HepG2 (cell line): ENCODE measurements around the gene GPR152. TPM values are rescaled to one million over a fixed set of nuclear protein-coding genes. Genes with fewer than 3 reads are reported as not detected.

Experiments used
- ATAC-seq: fragments of 200-7000 bp; cut with Tn5 transposase; 3 replicates; pipeline ENCODE4 v1.9.1; 2020; ENCODE audit warnings: mild to moderate bottlenecking, moderate library complexity
- BruUV-seq: library from RNA; stranded (reverse); fragments of 400-500 nt; replicated peaks from 2 replicates; lab custom pipeline; 2021; lab: Mats Ljungman, UMichigan
- CTCF ChIA-PET: fragments of 300-600 bp; formaldehyde crosslinking; extraction: SDS; loops from one replicate; lab custom pipeline; 2021; ENCODE audit warnings: low total read pairs, inconsistent platforms, low intra/inter-chr PET ratio; lab: Yijun Ruan, JAX
- POLR2A ChIA-PET: fragments of 350-600 bp; sonication (Branson Sonifier 250); formaldehyde crosslinking; loops from one replicate; lab custom pipeline; 2020; ENCODE audit warnings: antibody characterized with exemption, inconsistent platforms; lab: Yijun Ruan, JAX
- DNase-seq: peaks from one replicate; pipeline ENCODE4 v3.0.0-alpha.2; 2015; ENCODE audit warnings: low spot score
- FAIRE-seq: peaks from 3 replicates; lab custom pipeline; 2011; peaks lifted over from hg19 to GRCh38; lab: Jason Lieb, UNC
- H2AFZ ChIP-seq: one replicate; pipeline ENCODE4 v1.6.1; 2011; ENCODE audit warnings: low read length, inconsistent platforms
- H3K27ac ChIP-seq: fragments of 300-600 bp; 3 replicates; pipeline ENCODE4 v1.8.0; 2011; ENCODE audit warnings: mixed run types, mild to moderate bottlenecking, mixed read lengths, low read length, inconsistent platforms; ENCODE audit not compliant: insufficient read depth; ENCODE audit errors: extremely low read length
- H3K27me3 ChIP-seq, 2 experiments: fragments of 200-600 bp in 1 of 2; 2 replicates in 1 of 2; 3 replicates in 1 of 2; pipeline versions ENCODE4 v1.6.0 to v1.8.0; 2011; ENCODE audit warnings: low read length in 2 of 2, mild to moderate bottlenecking in 2 of 2, moderate library complexity in 2 of 2, inconsistent platforms in 1 of 2; ENCODE audit not compliant: insufficient read depth in 2 of 2, control insufficient read depth in 1 of 2
- H3K36me3 ChIP-seq, 2 experiments: fragments of 200-600 bp in 1 of 2; replicated peaks in 1 of 2; 2 replicates in 1 of 2; 3 replicates in 1 of 2; pipeline versions ENCODE4 v1.5.1 to v1.8.0; 2011; ENCODE audit warnings: low read length in 2 of 2, inconsistent platforms in 1 of 2; ENCODE audit not compliant: insufficient read depth in 2 of 2, control insufficient read depth in 1 of 2
- H3K4me1 ChIP-seq: 2 replicates; pipeline ENCODE4 v1.5.1; 2012; ENCODE audit warnings: low read length, inconsistent platforms; ENCODE audit not compliant: insufficient read depth
- H3K4me2 ChIP-seq: 2 replicates; pipeline ENCODE4 v1.6.0; 2011; ENCODE audit warnings: low read depth, low read length, inconsistent platforms
- H3K4me3 ChIP-seq, 3 experiments: fragments of 200-600 bp in 1 of 3; sonication (generic), shearing (Covaris generic) in 1 of 3; replicated peaks in 1 of 3; 2 replicates each; pipeline ENCODE4 v1.5.1; 2011 to 2016; ENCODE audit warnings: low read length in 3 of 3, inconsistent platforms in 2 of 3, low read depth in 2 of 3, mild to moderate bottlenecking in 2 of 3, control low read depth in 1 of 3, mixed read lengths in 1 of 3; ENCODE audit not compliant: insufficient read depth in 1 of 3
- H3K79me2 ChIP-seq: one replicate; pipeline ENCODE4 v1.6.1; 2011; ENCODE audit warnings: low read length, inconsistent platforms; ENCODE audit not compliant: insufficient read depth
- H3K9ac ChIP-seq: 2 replicates; pipeline ENCODE4 v1.6.0; 2011; ENCODE audit warnings: mild to moderate bottlenecking, low read depth, low read length, inconsistent platforms; ENCODE audit not compliant: insufficient read depth
- H3K9me3 ChIP-seq: 2 replicates; pipeline ENCODE4 v1.5.1; 2012; ENCODE audit warnings: mild to moderate bottlenecking, low read length
- H4K20me1 ChIP-seq: 2 replicates; pipeline ENCODE4 v1.6.0; 2011; ENCODE audit warnings: inconsistent platforms, mild to moderate bottlenecking, low read length, moderate library complexity; ENCODE audit not compliant: insufficient read depth
- EED ChIP-seq: sonication (generic); formaldehyde crosslinking; IDR thresholded peaks from 2 replicates; pipeline ENCODE4 v1.5.0; 2020; ENCODE audit warnings: mild to moderate bottlenecking, missing genetic modification reagents
- ISL2 ChIP-seq: sonication (generic); formaldehyde crosslinking; IDR thresholded peaks from 2 replicates; pipeline ENCODE4 v1.5.0; 2020; ENCODE audit warnings: missing genetic modification reagents
- ZBTB42 ChIP-seq: sonication (generic); formaldehyde crosslinking; IDR thresholded peaks from 2 replicates; pipeline ENCODE4 v1.5.0; 2020; ENCODE audit warnings: mild to moderate bottlenecking, missing genetic modification reagents
- ZBTB7A ChIP-seq: sonication (generic); formaldehyde crosslinking; IDR thresholded peaks from 2 replicates; pipeline ENCODE4 v1.8.0; 2022; ENCODE audit warnings: mild to moderate bottlenecking, missing genetic modification reagents
- ZNF160 ChIP-seq: sonication (generic); formaldehyde crosslinking; IDR thresholded peaks from 2 replicates; pipeline ENCODE4 v1.8.0; 2022; ENCODE audit warnings: mild to moderate bottlenecking, inconsistent platforms, missing genetic modification reagents
- ZNF547 ChIP-seq: sonication (generic); formaldehyde crosslinking; IDR thresholded peaks from 2 replicates; pipeline ENCODE4 v1.5.1; 2020; ENCODE audit warnings: mild to moderate bottlenecking, missing genetic modification reagents
- ZNF557 ChIP-seq: sonication (generic); formaldehyde crosslinking; IDR thresholded peaks from 2 replicates; pipeline ENCODE4 v1.4.0; 2020; ENCODE audit warnings: missing genetic modification reagents
- ZNF761 ChIP-seq: sonication (generic); formaldehyde crosslinking; conservative IDR thresholded peaks from 2 replicates; pipeline ENCODE4 v1.4.0; 2020; ENCODE audit warnings: mild to moderate bottlenecking, missing genetic modification reagents
- WGBS: methylation state at CpG from one replicate; pipeline ENCODE4 v1.1.6; 2017; ENCODE audit warnings: low lambda C conversion rate; 5-methylcytosine and 5-hydroxymethylcytosine counted together
- in situ Hi-C: cut with HindIII; loops from 2 replicates; pipeline ENCODE4 v1.10.0; 2017; ENCODE audit warnings: low pct_unique_long_range_greater_than_20kb; ENCODE audit not compliant: extremely low pct_ligation_motif_present
- intact Hi-C: fragments of 100-400 bp; cut with micrococcal nuclease; formaldehyde crosslinking; loops from one replicate; pipeline ENCODE4 v1.10.0; 2022; ENCODE audit not compliant: unreplicated experiment
- polyA plus RNA-seq, 8 experiments: library from polyadenylated mRNA; depleted of rRNA in 3 of 8; stranded (reverse) in 7 of 8; unstranded in 1 of 8; fragments of >200 nt; fragmentation: Illumina TruSeq in 4 of 8; extraction: Trizol in 4 of 8; gene quantifications; 2 replicates each; pipeline versions ENCODE4 v1.2.1 to v1.2.3, GENCODE V29; 2011 to 2016; ENCODE audit warnings: low read depth in 4 of 8, missing spikeins in 1 of 8, mixed read lengths in 1 of 8; ENCODE audit not compliant: insufficient read depth in 1 of 8
- total RNA-seq, 5 experiments: library from RNA; depleted of rRNA; stranded (reverse); fragments of >200 nt; fragmentation: Illumina TruSeq; extraction: Trizol; gene quantifications; 2 replicates each; pipeline ENCODE4 v1.2.3, GENCODE V29; 2016; ENCODE audit warnings: low read depth in 1 of 5
- TF ChIP-seq, protein P1 (sequence below): sonication (generic); formaldehyde crosslinking; IDR thresholded peaks from 2 replicates; pipeline ENCODE4 v1.9.0; 2021; ENCODE audit warnings: missing genetic modification reagents, borderline replicate concordance
- TF ChIP-seq, protein P2 (sequence below): sonication (generic); formaldehyde crosslinking; IDR thresholded peaks from 2 replicates; pipeline ENCODE4 v1.5.0; 2020; ENCODE audit warnings: mild to moderate bottlenecking, missing genetic modification reagents, borderline replicate concordance
- TF ChIP-seq, protein P3 (sequence below): sonication (generic); formaldehyde crosslinking; IDR thresholded peaks from 2 replicates; pipeline ENCODE4 v1.5.1; 2020; ENCODE audit warnings: mild to moderate bottlenecking, missing genetic modification reagents, borderline replicate concordance

GPR152 gene
- total and polyA plus RNA-seq, 2 of the 13 experiments (the other 11 are each of a cell fraction or from before 2014, with no cell fraction given): not detected

DNA sequence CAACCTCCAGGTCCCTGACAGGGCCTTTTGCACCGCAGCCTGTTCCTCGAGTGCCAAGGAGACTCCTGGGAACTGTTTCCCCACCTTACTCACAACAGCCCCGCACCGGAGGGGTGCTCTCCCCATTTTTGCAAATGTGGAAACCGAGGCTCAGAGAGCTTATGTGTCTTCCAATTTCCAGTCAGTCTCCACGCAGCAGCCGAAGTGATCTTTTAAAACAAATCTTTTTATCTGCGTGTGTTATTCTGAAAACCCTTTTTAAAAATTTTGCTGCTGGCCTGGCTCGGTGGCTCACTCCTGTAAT is 16.9 kb upstream of the GPR152 start:
- Histone ChIP-seq H3K27me3 (no peaks in the 10 kb centered on the region), H3K36me3 (no peaks in the 10 kb centered on the region), H4K20me1 (no peaks in the 10 kb centered on the region), H3K9me3 (no peaks in the 10 kb centered on the region), H3K4me3 (peak overlapping the region; percentile 53 to 87 (median 73); a peak in 5 of 6 replicates), H3K79me2 (no peaks in the 10 kb centered on the region), H3K4me1 (peaks cover 69% of the 10 kb centered on the region), H3K27ac (peak overlapping the region; percentile 47), H2AFZ (no peak overlapping the region), H3K9ac (peak overlapping the region; percentile 73), H3K4me2 (peak overlapping the region; percentile 95)
- intact Hi-C loops (no loop called here), in situ Hi-C loops (loop anchor here (5.0 kb wide), 1 partner anchor 67 kb away; the partner anchor contains the start of genes PPP1CA and TBC1D10C)
- POLR2A ChIA-PET: interaction anchor here (1.1 to 1.5 kb wide), 2 partner anchors 10 to 68 kb away, joined by 3 to 5 read pairs; no protein-coding TSS in a partner anchor
- no TSS peak for BruUV-seq
- CTCF ChIA-PET: no interaction called here
- 25% methylated on average over 7 of the region's 9 CpGs for whole genome bisulfite sequencing
- DNase-seq: no peak
- FAIRE-seq: no peak
- no peak for ATAC-seq
- TF ChIP-seq, protein P1, sequence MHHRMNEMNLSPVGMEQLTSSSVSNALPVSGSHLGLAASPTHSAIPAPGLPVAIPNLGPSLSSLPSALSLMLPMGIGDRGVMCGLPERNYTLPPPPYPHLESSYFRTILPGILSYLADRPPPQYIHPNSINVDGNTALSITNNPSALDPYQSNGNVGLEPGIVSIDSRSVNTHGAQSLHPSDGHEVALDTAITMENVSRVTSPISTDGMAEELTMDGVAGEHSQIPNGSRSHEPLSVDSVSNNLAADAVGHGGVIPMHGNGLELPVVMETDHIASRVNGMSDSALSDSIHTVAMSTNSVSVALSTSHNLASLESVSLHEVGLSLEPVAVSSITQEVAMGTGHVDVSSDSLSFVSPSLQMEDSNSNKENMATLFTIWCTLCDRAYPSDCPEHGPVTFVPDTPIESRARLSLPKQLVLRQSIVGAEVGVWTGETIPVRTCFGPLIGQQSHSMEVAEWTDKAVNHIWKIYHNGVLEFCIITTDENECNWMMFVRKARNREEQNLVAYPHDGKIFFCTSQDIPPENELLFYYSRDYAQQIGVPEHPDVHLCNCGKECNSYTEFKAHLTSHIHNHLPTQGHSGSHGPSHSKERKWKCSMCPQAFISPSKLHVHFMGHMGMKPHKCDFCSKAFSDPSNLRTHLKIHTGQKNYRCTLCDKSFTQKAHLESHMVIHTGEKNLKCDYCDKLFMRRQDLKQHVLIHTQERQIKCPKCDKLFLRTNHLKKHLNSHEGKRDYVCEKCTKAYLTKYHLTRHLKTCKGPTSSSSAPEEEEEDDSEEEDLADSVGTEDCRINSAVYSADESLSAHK (CRISPR knock-in tag): no peak
- no peak for TF ChIP-seq ISL2 (CRISPR knock-in tag)
- TF ChIP-seq EED (CRISPR knock-in tag): 0 out of 2 replicates have a peak, but pooled peaks have one; percentile 40
- 0 out of 2 replicates have a peak, but pooled peaks have one; percentile 25 for TF ChIP-seq ZNF160
- 0 out of 2 replicates have a peak, but pooled peaks have one; percentile 64 for TF ChIP-seq ZBTB42
- TF ChIP-seq, protein P2, sequence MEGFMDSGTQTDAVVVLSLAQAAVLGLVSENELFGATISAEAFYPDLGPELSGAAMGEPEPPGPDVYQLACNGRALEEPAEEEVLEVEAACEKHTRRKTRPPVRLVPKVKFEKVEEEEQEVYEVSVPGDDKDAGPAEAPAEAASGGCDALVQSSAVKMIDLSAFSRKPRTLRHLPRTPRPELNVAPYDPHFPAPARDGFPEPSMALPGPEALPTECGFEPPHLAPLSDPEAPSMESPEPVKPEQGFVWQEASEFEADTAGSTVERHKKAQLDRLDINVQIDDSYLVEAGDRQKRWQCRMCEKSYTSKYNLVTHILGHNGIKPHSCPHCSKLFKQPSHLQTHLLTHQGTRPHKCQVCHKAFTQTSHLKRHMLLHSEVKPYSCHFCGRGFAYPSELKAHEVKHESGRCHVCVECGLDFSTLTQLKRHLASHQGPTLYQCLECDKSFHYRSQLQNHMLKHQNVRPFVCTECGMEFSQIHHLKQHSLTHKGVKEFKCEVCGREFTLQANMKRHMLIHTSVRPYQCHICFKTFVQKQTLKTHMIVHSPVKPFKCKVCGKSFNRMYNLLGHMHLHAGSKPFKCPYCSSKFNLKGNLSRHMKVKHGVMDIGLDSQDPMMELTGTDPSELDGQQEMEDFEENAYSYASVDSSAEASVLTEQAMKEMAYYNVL (CRISPR knock-in tag): peak; percentile 3; the same call in 1 of the 2 replicates
- TF ChIP-seq, protein P3, sequence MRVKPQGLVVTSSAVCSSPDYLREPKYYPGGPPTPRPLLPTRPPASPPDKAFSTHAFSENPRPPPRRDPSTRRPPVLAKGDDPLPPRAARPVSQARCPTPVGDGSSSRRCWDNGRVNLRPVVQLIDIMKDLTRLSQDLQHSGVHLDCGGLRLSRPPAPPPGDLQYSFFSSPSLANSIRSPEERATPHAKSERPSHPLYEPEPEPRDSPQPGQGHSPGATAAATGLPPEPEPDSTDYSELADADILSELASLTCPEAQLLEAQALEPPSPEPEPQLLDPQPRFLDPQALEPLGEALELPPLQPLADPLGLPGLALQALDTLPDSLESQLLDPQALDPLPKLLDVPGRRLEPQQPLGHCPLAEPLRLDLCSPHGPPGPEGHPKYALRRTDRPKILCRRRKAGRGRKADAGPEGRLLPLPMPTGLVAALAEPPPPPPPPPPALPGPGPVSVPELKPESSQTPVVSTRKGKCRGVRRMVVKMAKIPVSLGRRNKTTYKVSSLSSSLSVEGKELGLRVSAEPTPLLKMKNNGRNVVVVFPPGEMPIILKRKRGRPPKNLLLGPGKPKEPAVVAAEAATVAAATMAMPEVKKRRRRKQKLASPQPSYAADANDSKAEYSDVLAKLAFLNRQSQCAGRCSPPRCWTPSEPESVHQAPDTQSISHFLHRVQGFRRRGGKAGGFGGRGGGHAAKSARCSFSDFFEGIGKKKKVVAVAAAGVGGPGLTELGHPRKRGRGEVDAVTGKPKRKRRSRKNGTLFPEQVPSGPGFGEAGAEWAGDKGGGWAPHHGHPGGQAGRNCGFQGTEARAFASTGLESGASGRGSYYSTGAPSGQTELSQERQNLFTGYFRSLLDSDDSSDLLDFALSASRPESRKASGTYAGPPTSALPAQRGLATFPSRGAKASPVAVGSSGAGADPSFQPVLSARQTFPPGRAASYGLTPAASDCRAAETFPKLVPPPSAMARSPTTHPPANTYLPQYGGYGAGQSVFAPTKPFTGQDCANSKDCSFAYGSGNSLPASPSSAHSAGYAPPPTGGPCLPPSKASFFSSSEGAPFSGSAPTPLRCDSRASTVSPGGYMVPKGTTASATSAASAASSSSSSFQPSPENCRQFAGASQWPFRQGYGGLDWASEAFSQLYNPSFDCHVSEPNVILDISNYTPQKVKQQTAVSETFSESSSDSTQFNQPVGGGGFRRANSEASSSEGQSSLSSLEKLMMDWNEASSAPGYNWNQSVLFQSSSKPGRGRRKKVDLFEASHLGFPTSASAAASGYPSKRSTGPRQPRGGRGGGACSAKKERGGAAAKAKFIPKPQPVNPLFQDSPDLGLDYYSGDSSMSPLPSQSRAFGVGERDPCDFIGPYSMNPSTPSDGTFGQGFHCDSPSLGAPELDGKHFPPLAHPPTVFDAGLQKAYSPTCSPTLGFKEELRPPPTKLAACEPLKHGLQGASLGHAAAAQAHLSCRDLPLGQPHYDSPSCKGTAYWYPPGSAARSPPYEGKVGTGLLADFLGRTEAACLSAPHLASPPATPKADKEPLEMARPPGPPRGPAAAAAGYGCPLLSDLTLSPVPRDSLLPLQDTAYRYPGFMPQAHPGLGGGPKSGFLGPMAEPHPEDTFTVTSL (CRISPR knock-in tag): no peak; the same call in 1 of the 2 replicates
- TF ChIP-seq ZNF557 (CRISPR knock-in tag): 0 out of 2 replicates have a peak, but pooled peaks have one; percentile 8
- no peak for TF ChIP-seq ZNF547 (CRISPR knock-in tag)
- TF ChIP-seq ZBTB7A: 0 out of 2 replicates have a peak, but pooled peaks have one; percentile 2
- TF ChIP-seq ZNF761 (CRISPR knock-in tag): 0 out of 2 replicates have a peak, but pooled peaks have one; percentile 12
